ENCODE data around the gene NECTIN1.

- TF ChIP-seq CTCF (IDR thresholded peaks at IDR 0.05; ENCODE audit: low read depth, low read length) (no peak), MYC (IDR thresholded peaks at IDR 0.05; ENCODE audit: low read depth, low read length) (no peak), POLR2A (IDR thresholded peaks at IDR 0.05; ENCODE audit: extremely low read depth, insufficient read length) (no peak), MAX (IDR thresholded peaks at IDR 0.05; ENCODE audit: low read depth, low read length) (no peak)
These were observed 41.5 kb downstream of the NECTIN1 start for GRCh38 chr11:119687373-119688046.
